ENCODE data around the gene MBTPS1. TPM values are rescaled to one million over a fixed set of nuclear protein-coding genes. Genes with fewer than 3 reads are reported as not detected.

Gene MBTPS1
- total RNA-seq, 4 donors from 2014 or later, result 85.1 to 122 (median 105) TPM

- TF ChIP-seq CTCF (IDR thresholded peaks at IDR 0.05; ENCODE audit: low read depth), result no peak
Measured at GRCh38 chr16:84009282-84009681, 107.5 kb downstream of the MBTPS1 start.

DNA sequence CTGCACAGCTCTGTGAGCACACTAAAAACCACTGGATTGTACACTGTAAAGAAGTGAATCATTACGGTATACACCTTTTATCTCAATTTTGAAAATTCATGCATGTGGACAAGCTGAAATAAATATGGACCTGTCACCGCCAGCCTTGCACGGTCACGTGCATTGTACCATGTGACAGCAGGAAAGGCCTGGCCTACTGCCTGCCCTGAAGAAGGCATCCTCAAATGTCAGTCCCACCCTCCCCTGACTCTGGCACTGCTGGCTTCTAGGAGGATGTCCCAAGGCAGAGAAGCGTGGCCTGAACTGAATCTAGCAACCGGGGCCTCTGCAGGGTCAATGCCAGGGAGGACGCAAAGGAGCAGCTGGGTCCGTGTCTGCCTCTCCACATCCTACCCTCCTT, 108.8 kb downstream of the MBTPS1 start:
- TF ChIP-seq CTCF (IDR thresholded peaks at IDR 0.05; ENCODE audit: low read depth), result no peak

GRCh38 chr16:84007520-84007919, 109.2 kb downstream of the MBTPS1 start:
- TF ChIP-seq CTCF (IDR thresholded peaks at IDR 0.05; ENCODE audit: low read depth), result no peak

DNA sequence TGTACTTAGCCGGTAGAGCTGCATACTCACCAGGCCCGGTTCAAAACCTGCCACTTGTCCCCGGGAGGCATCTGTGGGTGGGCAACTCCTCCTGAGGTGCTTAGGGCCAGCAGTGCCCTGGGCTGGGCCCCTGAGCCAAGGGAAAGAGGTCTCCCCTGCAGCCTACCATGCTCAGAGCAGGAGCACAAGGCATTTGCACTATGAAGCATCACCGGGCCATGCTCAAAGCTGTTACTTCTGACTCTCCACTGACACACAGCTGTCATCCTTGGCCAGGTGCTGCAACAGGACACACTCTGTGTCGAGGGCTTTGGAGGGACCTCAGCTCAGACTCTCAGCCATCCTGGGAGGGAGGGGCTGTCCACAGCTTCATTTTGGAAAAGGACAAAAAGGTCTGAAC, 111.4 kb downstream of the MBTPS1 start:
- no peak for TF ChIP-seq CTCF (IDR thresholded peaks at IDR 0.05; ENCODE audit: low read depth)

GRCh38 chr16:84004442-84004841, 112.3 kb downstream of the MBTPS1 start:
- TF ChIP-seq CTCF (IDR thresholded peaks at IDR 0.05; ENCODE audit: low read depth), result no peak

Small RNA genes lying within 50 kb of the gene (small RNA-seq; reads per million reads assigned to genes)
- not detected for gene RNA5SP432

Other genes starting within 250 kb of the MBTPS1 start
- 10 to 100 TPM; 10.0 to 30.9 (median 11.5) TPM for gene MLYCD, start 217.8 kb downstream of the MBTPS1 start, total RNA-seq
- gene OSGIN1, start 163.7 kb downstream of the MBTPS1 start, total RNA-seq, result 1 to 10 TPM; 2.7 to 7.2 (median 4.4) TPM
- not detected for gene NECAB2, start 148.7 kb downstream of the MBTPS1 start, total RNA-seq
- gene SLC38A8, start 74.1 kb downstream of the MBTPS1 start, total RNA-seq, result not detected
- gene HSDL1, start 28.2 kb upstream of the MBTPS1 start, total RNA-seq, result 10 to 100 TPM; 13.9 to 23.3 (median 20.6) TPM
- gene DNAAF1, start 28.4 kb upstream of the MBTPS1 start, total RNA-seq, result under 1 TPM in 2 of 4 donors, not detected in 2; 0.44 to 0.85 TPM
- gene TAF1C, start 70.1 kb upstream of the MBTPS1 start, total RNA-seq, result 10 to 100 TPM; 15.0 to 99.7 (median 36.5) TPM
- 1 to 10 TPM in 2 of 4 donors, not detected in 2; 3.6 to 4.4 TPM for gene ADAD2, start 74.2 kb upstream of the MBTPS1 start, total RNA-seq
- not detected for gene KCNG4, start 123.1 kb upstream of the MBTPS1 start, total RNA-seq
- gene WFDC1, start 177.9 kb upstream of the MBTPS1 start, total RNA-seq, result under 1 TPM in 3 of 4 donors, not detected in 1; 0.38 to 0.98 (median 0.44) TPM